Measurements from ENCODE around the gene HOXD11.

The HOXD11 gene

DNA sequence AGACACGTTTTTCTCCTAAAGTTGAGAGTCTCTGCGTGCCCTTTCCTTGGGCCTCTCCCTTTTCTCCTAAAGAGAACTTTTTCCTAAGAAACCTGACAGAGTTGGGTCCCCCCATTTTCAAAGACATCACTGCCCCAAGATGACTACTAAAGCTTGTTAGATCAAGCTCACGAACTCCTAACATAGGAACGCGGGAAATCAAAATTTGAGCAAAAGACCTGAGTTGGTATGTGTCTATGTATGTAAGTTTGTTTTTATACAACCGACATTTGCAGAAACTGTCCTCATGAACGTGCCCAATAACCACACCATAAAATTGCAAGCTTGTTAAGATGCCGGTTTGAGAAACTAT is 13.2 kb upstream of the HOXD11 start:
- Histone ChIP-seq H3K4me1 (ENCODE audit: control insufficient read depth, low read length) (peaks cover 11% of the 10 kb centered on the region), H4K20me1 (ENCODE audit: control insufficient read depth, insufficient read depth, low read depth, low read length) (no peaks in the 10 kb centered on the region), H3K4me2 (ENCODE audit: low read length) (no peak overlapping the region), H3K79me2 (ENCODE audit: control insufficient read depth, low read length) (no peaks in the 10 kb centered on the region), H3K36me3 (ENCODE audit: control insufficient read depth, low read length) (no peaks in the 10 kb centered on the region), H3K27ac (ENCODE audit: low read depth, low read length) (no peak overlapping the region), H3K4me3 (ENCODE audit: low read length) (no peak overlapping the region), H3K9me2 (replicated peaks; ENCODE audit: control insufficient read depth, low read length) (no peaks in the 10 kb centered on the region), H3K9me3 (ENCODE audit: control insufficient read depth, insufficient read depth, low read length) (no peaks in the 10 kb centered on the region), H3K27me3 (ENCODE audit: control insufficient read depth, low read length) (peaks cover 50% of the 10 kb centered on the region), H3F3A (ENCODE audit: control insufficient read depth, insufficient read depth) (no peaks in the 10 kb centered on the region)
- TF ChIP-seq CTCF (IDR thresholded peaks at IDR 0.05; ENCODE audit: low read depth, low read length, poor library complexity, severe bottlenecking): no peak
- TF ChIP-seq EZH2phosphoT487 (IDR thresholded peaks at IDR 0.05; ENCODE audit: borderline replicate concordance, low read length): 0 out of 2 replicates have a peak, but pooled peaks have one; percentile 13

DNA sequence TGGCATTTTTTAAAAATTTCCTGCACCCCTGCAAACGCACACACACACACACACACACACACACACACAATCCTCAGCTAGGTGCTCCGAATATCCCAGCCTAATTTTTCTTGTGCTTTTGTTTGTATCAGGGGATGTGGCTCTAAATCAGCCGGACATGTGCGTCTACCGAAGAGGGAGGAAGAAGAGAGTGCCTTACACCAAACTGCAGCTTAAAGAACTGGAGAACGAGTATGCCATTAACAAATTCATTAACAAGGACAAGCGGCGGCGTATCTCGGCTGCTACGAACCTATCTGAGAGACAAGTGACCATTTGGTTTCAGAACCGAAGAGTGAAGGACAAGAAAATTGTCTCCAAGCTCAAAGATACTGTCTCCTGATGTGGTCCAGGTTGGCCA is 12.7 kb upstream of the HOXD11 start:
- H3K4me2 ChIP-seq (ENCODE audit: low read length): no peak overlapping the region
- no peak overlapping the region for H3K4me3 ChIP-seq (ENCODE audit: low read length)
- H3K27ac ChIP-seq (ENCODE audit: low read depth, low read length): no peak overlapping the region

GRCh38 chr2:176095421-176095820 is 11.7 kb upstream of the HOXD11 start:
- H3K27ac ChIP-seq (ENCODE audit: low read depth, low read length): no peak overlapping the region
- no peaks in the 10 kb centered on the region for H4K20me1 ChIP-seq (ENCODE audit: control insufficient read depth, insufficient read depth, low read depth, low read length)
- no peaks in the 10 kb centered on the region for H3K9me3 ChIP-seq (ENCODE audit: control insufficient read depth, insufficient read depth, low read length)
- TF ChIP-seq CTCF (IDR thresholded peaks at IDR 0.05; ENCODE audit: low read depth, low read length, poor library complexity, severe bottlenecking): no peak
- no peak for TF ChIP-seq EZH2phosphoT487 (IDR thresholded peaks at IDR 0.05; ENCODE audit: borderline replicate concordance, low read length)
- no peaks in the 10 kb centered on the region for H3K9me2 ChIP-seq (replicated peaks; ENCODE audit: control insufficient read depth, low read length)
- H3K4me3 ChIP-seq (ENCODE audit: low read length): no peak overlapping the region
- H3K36me3 ChIP-seq (ENCODE audit: control insufficient read depth, low read length): no peaks in the 10 kb centered on the region
- peaks cover 11% of the 10 kb centered on the region for H3K4me1 ChIP-seq (ENCODE audit: control insufficient read depth, low read length)
- no peaks in the 10 kb centered on the region for H3F3A ChIP-seq (ENCODE audit: control insufficient read depth, insufficient read depth)
- H3K4me2 ChIP-seq (ENCODE audit: low read length): no peak overlapping the region
- H3K27me3 ChIP-seq (ENCODE audit: control insufficient read depth, low read length): peaks cover 36% of the 10 kb centered on the region
- no peaks in the 10 kb centered on the region for H3K79me2 ChIP-seq (ENCODE audit: control insufficient read depth, low read length)

More for the DNA sequence above, 12.7 kb upstream of the HOXD11 start:
- TF ChIP-seq CTCF (IDR thresholded peaks at IDR 0.05; ENCODE audit: low read depth, low read length, poor library complexity, severe bottlenecking) (no peak), EZH2phosphoT487 (IDR thresholded peaks at IDR 0.05; ENCODE audit: borderline replicate concordance, low read length) (no peak)
- H3K79me2 ChIP-seq (ENCODE audit: control insufficient read depth, low read length): no peaks in the 10 kb centered on the region
- peaks cover 11% of the 10 kb centered on the region for H3K4me1 ChIP-seq (ENCODE audit: control insufficient read depth, low read length)
- H3K9me2 ChIP-seq (replicated peaks; ENCODE audit: control insufficient read depth, low read length): no peaks in the 10 kb centered on the region
- no peaks in the 10 kb centered on the region for H3K36me3 ChIP-seq (ENCODE audit: control insufficient read depth, low read length)
- H3K27me3 ChIP-seq (ENCODE audit: control insufficient read depth, low read length): peaks cover 45% of the 10 kb centered on the region
- H3K9me3 ChIP-seq (ENCODE audit: control insufficient read depth, insufficient read depth, low read length): no peaks in the 10 kb centered on the region
- no peaks in the 10 kb centered on the region for H4K20me1 ChIP-seq (ENCODE audit: control insufficient read depth, insufficient read depth, low read depth, low read length)
- H3F3A ChIP-seq (ENCODE audit: control insufficient read depth, insufficient read depth): no peaks in the 10 kb centered on the region

Measured in DOHH2 (cell line).